NCI-H446 (cell line): ENCODE results near the gene SATB2.
A peak's percentile ranks its signal among the peaks of the same experiment; 100 is the strongest.

Experiments
- DNase-seq, 2 experiments: peaks; one replicate each; lab custom pipeline; 2025; lab: John Stamatoyannopoulos, UW

SATB2 gene

GRCh38 chr2:199457147-199458008, at the start of gene SATB2:
SATB2 (minus strand) TSS chr2:199457939; CDS start chr2:199456037, 1,902 bp downstream.
- DNase-seq, result peak in 1 of 2 experiments; percentile 25

- no peak for DNase-seq
Observed at GRCh38 chr2:199505755-199506403, 48.1 kb upstream of the SATB2 start.

GRCh38 chr2:199503148-199503547, 45.4 kb upstream of the SATB2 start:
- DNase-seq, result no peak

- DNase-seq, result no peak
Observed at GRCh38 chr2:199499005-199499404, 41.3 kb upstream of the SATB2 start.

- DNase-seq, result no peak
Observed at GRCh38 chr2:199495147-199495546, 37.4 kb upstream of the SATB2 start.

GRCh38 chr2:199490049-199490448, 32.3 kb upstream of the SATB2 start:
- no peak for DNase-seq

GRCh38 chr2:199488772-199489400, 31.1 kb upstream of the SATB2 start:
- DNase-seq, result peak in 1 of 2 experiments; percentile 60

GRCh38 chr2:199485732-199486335, 28.1 kb upstream of the SATB2 start:
- DNase-seq, result peak in 1 of 2 experiments; percentile 47

GRCh38 chr2:199484927-199485326, 27.2 kb upstream of the SATB2 start:
- DNase-seq, result peak in 1 of 2 experiments; percentile 14

GRCh38 chr2:199480966-199481365, 23.2 kb upstream of the SATB2 start:
- DNase-seq, result no peak

GRCh38 chr2:199477277-199477834, 19.6 kb upstream of the SATB2 start:
- DNase-seq, result no peak

GRCh38 chr2:199471443-199472057, 13.8 kb upstream of the SATB2 start:
- peak in 1 of 2 experiments; percentile 61 for DNase-seq

- DNase-seq, result no peak
Observed at GRCh38 chr2:199470672-199471442, 13.1 kb upstream of the SATB2 start.

- DNase-seq, result no peak
Observed at GRCh38 chr2:199470361-199470671, 12.6 kb upstream of the SATB2 start.

- no peak for DNase-seq
Observed at GRCh38 chr2:199469514-199470360, 12.0 kb upstream of the SATB2 start.

GRCh38 chr2:199468561-199469513, 11.1 kb upstream of the SATB2 start:
- no peak for DNase-seq

- no peak for DNase-seq
Observed at GRCh38 chr2:199467066-199467822, 9.5 kb upstream of the SATB2 start.

- DNase-seq, result no peak
Observed at GRCh38 chr2:199466692-199467065, 8.9 kb upstream of the SATB2 start.
